ENCODE results near the gene BRF1. TPM values are rescaled to one million over a fixed set of nuclear protein-coding genes. Genes with fewer than 3 reads are reported as not detected.
A peak's percentile ranks its signal among the peaks of the same experiment; 100 is the strongest.
"Not testable (repeated sequence)": the region's sequence is repeated elsewhere in the genome, so short reads cannot be mapped to it uniquely, and the experiment has no call there.

Gene BRF1
- total RNA-seq, 4 donors from 2014 or later = 77.6 to 114 (median 99.5) TPM

DNA sequence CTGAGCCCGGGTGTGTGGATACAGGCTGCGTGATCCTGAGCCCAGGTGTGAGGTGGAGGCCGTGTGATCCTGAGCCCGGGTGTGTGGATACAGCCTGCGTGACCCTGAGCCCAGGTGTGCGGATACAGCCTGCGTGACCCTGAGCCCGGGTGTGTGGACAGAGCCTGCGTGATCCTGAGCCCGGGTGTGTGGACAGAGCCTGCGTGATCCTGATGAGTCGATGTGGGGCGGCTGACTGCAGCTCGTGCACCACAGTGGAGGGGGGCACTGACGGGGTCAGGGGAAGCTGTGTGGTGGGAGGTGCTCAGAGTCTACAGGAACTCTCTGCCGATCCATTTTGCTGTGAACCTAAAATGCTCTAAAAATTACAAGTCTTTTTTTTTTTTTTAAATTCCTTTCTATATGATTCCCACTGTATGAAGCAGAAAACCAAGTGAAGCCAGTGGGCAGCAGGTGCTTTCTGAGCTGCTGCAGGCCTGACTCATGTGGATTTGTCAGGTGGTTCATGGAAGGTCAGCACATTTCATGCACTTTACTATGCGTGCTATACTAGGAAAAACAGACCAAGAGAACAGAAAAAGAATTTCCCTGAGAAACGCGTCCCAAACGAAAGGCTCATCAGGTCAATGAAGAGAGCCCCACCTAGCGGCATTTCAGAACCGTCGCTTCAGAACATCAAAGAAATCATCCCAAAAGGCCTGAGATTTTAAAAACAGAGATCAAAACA, 19.3 kb downstream of the BRF1 start:
- Histone ChIP-seq H3K4me3 (no peak overlapping the region), H3K9me3 (no peaks in the 10 kb centered on the region), H3K36me3 (peaks cover 0 to 28% (median 0%) of the 10 kb centered on the region in 3 donors), H3K4me1 (peaks cover 0 to 29% (median 2%) of the 10 kb centered on the region in 4 donors), H3K27ac (no peak overlapping the region), H3K27me3 (no peaks in the 10 kb centered on the region)
- WGBS, 2 donors = 59 to 62% methylated on average over 23 of the region's 23 CpGs
- peak in 1 of 2 donors; percentile 18 for DNase-seq (ENCODE audit: low spot score in 2 of 2)
- TF ChIP-seq, protein P1, sequence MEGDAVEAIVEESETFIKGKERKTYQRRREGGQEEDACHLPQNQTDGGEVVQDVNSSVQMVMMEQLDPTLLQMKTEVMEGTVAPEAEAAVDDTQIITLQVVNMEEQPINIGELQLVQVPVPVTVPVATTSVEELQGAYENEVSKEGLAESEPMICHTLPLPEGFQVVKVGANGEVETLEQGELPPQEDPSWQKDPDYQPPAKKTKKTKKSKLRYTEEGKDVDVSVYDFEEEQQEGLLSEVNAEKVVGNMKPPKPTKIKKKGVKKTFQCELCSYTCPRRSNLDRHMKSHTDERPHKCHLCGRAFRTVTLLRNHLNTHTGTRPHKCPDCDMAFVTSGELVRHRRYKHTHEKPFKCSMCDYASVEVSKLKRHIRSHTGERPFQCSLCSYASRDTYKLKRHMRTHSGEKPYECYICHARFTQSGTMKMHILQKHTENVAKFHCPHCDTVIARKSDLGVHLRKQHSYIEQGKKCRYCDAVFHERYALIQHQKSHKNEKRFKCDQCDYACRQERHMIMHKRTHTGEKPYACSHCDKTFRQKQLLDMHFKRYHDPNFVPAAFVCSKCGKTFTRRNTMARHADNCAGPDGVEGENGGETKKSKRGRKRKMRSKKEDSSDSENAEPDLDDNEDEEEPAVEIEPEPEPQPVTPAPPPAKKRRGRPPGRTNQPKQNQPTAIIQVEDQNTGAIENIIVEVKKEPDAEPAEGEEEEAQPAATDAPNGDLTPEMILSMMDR (IDR thresholded peaks at IDR 0.05) = peak; percentile 42 to 52 (median 48)
- no peak for TF ChIP-seq EP300 (IDR thresholded peaks at IDR 0.05)

DNA sequence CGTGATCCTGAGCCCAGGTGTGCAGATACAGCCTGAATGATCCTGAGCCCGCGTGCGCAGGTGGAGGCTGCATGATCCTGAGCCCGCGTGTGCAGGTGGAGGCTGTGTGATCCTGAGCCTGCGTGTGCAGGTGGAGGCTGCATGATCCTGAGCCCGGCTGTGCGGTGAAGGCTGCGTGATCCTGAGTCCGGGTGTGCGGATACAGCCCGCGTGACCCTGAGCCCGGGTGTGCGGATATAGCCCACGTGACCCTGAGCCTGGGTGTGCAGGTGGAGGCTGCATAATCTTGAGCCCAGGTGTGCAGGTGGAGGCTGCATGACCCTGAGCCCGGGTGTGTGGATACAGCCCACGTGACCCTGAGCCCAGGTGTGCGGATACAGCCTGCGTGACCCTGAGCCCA, 20.3 kb downstream of the BRF1 start:
- H3K36me3 ChIP-seq = peaks cover 0 to 23% (median 0%) of the 10 kb centered on the region in 3 donors
- TF ChIP-seq, protein P1 (IDR thresholded peaks at IDR 0.05) = no peak
- no peak for TF ChIP-seq POLR2A (IDR thresholded peaks at IDR 0.05)
- TF ChIP-seq EP300 (IDR thresholded peaks at IDR 0.05) = no peak
- WGBS, 2 donors = 94 to 96% methylated on average over 20 to 21 of the region's 21 CpGs
- no peak for DNase-seq (ENCODE audit: low spot score in 2 of 2)
- H3K4me1 ChIP-seq = peaks cover 0 to 31% (median 2%) of the 10 kb centered on the region in 4 donors
- no peaks in the 10 kb centered on the region for H3K27me3 ChIP-seq
- no peak overlapping the region for H3K4me3 ChIP-seq
- no peak overlapping the region for H3K27ac ChIP-seq
- no peaks in the 10 kb centered on the region for H3K9me3 ChIP-seq

DNA sequence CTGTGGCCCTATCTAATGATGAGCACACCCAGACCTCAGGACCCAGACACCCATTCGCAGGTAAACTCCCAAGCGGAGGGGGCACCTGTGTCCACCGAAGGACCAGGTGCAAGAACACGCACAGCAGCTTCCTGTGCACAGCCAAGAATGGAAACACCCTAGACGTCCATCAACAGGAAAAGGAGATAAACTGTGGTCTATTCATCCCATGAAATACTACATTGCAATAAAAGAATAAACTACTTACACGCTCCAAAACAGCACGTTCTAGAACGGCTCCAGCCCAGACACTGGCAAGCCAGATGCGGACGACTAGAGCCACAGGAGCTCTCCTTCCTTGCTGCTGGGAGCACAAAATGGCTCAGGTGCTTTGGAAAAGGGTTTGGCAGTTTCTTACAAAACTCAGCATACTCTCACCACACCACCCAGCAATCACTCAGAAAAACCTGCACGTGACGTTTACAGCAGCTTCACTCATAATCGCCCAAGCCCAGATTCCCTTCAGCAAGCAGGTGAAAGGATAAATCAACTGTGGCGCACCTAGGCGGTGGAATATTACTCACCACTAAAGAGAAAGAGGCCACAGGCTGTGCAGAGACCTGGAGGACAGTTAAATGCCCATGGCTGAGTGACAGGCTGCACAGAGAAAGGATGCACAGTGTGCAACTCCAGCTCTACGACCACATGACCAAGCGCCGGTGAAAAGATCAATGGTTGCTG, 21.0 kb downstream of the BRF1 start:
- H3K27ac ChIP-seq = no peak overlapping the region
- H3K27me3 ChIP-seq = no peaks in the 10 kb centered on the region
- 82 to 85% methylated on average over 18 of the region's 18 CpGs for WGBS, 2 donors
- no peaks in the 10 kb centered on the region for H3K9me3 ChIP-seq
- TF ChIP-seq, protein P1 (IDR thresholded peaks at IDR 0.05) = no peak
- TF ChIP-seq POLR2A (IDR thresholded peaks at IDR 0.05) (no peak), EP300 (IDR thresholded peaks at IDR 0.05) (no peak)
- H3K36me3 ChIP-seq = peaks cover 0 to 23% (median 0%) of the 10 kb centered on the region in 3 donors
- H3K4me3 ChIP-seq = no peak overlapping the region
- DNase-seq (ENCODE audit: low spot score in 2 of 2) = no peak
- peaks cover 0 to 38% (median 2%) of the 10 kb centered on the region in 4 donors for H3K4me1 ChIP-seq

DNA sequence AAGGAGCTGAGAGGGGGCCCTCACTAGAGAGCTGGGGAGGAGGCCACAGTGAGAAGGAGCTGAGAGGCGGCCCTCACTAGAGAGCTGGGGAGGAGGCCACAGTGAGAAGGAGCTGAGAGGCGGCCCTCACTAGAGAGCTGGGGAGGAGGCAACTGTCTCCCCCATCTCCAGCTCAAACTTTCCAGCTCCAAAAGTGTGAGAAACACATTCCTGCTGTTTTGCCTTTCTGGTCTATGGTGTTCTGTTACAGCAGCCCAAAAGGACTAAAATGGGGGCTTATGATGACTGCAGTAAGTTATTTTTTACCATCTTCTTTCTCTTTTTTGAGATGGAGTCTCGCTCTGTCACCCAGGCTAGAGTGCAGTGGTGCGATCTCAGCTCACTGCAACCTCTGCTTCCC, 23.4 kb downstream of the BRF1 start:
- not testable (repeated sequence) for DNase-seq (ENCODE audit: low spot score in 2 of 2); H3K4me3 ChIP-seq; H3K9me3 ChIP-seq; H3K27me3 ChIP-seq; H3K27ac ChIP-seq
- WGBS, 2 donors = 63 to 75% methylated on average over 2 to 3 of the region's 4 CpGs
- Histone ChIP-seq H3K36me3 (peaks cover 0 to 20% (median 0%) of the 10 kb centered on the region in 3 donors), H3K4me1 (peaks cover 0 to 33% (median 0%) of the 10 kb centered on the region in 4 donors)

DNA sequence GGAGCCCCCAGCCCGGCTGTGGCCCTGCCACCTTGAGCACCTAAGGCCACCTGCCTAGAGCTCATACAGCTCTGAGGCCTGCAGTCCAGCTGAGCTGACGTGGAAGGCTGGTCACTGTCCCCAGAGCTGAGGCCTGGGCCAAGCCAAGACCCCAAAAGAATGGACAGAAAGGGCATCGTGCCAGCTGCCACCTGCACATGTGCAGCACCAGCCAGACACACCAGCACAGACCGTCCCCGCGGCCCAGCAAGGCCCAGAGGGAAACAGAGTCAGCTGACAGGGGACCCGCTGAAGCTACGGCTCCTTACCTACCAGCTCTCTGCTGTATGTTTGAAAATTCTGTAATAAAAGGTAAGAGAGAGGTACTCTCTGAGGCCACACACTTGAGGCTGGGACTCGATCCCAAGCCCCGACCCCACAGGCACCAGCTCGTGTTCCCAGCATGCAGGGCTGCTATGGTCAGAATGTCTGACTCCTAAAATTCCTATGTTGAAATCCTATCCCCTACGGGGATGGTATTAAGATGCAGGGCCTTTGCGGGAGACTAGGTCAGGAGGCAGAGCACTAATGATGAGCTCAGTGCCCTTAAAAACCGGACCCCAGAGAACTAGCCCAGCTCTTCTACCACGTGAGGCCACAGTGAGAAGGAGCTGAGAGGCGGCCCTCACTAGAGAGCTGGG, 25.4 kb downstream of the BRF1 start:
- TF ChIP-seq, protein P1 (IDR thresholded peaks at IDR 0.05) = no peak
- TF ChIP-seq POLR2A (IDR thresholded peaks at IDR 0.05) (no peak), EP300 (IDR thresholded peaks at IDR 0.05) (peak in 1 of 2 donors; percentile 70)
- Histone ChIP-seq H3K4me3 (no peak overlapping the region), H3K36me3 (peaks cover 0 to 23% (median 0%) of the 10 kb centered on the region in 3 donors), H3K27me3 (no peaks in the 10 kb centered on the region), H3K27ac (peak overlapping the region in 1 of 4 donors; percentile 12), H3K4me1 (peaks cover 0 to 20% (median 0%) of the 10 kb centered on the region in 4 donors), H3K9me3 (no peaks in the 10 kb centered on the region)
- peak in 1 of 2 donors; percentile 29 for DNase-seq (ENCODE audit: low spot score in 2 of 2)
- 58 to 71% methylated on average over 11 to 12 of the region's 16 CpGs for WGBS, 2 donors
